Measurements from ENCODE around the gene ZNF429.
A peak's percentile ranks its signal among the peaks of the same experiment; 100 is the strongest.
"Not testable (repeated sequence)": the region's sequence is repeated elsewhere in the genome, so short reads cannot be mapped to it uniquely, and the experiment has no call there.

ZNF429 gene

DNA sequence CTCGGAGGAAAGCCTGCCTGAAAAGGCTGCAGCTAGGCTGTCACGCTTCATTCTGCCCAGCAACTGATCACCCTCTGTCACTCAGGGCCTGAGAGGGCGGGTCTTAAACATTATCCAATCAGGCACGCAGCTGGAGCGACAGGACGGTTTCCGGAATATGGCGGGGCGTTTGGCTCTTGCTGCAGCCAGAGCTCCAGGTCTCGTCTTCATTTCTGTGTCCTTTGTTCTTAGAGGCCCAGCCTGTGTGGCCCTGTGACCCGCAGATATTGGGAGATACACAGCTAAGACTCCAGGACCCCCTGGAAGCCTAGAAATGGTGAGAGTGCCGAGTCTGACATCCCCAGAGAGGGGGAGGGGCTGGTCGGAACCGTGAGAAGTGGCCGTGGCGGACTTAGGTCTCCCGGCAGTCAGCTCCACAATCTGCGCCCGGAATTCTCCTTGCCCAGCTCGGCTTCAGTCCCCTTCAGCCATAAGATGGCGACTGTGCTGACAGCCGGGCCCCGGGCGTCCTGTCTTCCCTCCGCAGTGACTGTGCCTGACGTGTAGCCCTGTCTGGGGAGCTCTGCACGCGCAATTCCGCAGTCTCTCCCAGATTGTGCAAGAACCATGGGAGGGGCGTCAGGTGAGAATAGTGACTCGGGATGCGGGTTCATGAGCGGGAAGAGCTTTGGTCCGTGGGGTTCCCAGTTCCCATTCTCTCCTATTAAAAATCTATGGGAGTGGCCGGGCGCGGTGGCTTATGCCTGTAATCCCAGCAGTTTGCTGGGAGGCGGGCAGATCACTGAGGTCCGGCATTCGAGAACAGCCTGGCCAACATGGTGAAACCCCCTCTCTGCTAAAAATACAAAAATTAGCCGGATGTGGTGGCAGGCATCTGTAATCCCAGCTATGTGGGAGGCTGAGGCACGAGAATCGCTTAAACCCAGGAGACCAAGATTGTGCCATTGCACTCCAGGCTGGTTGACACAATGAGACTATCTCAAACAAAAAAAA lies at the start of gene ZNF429:
Gene ZNF429 (plus strand): TSS at position 144 of the 993 bp plus-strand sequence. CDS start 170 bp downstream, at position 314.
- peak; percentile 94 for DNase-seq

- no peak for DNase-seq
Measured at GRCh38 chr19:21460686-21461085, 44.7 kb upstream of the ZNF429 start.

DNA sequence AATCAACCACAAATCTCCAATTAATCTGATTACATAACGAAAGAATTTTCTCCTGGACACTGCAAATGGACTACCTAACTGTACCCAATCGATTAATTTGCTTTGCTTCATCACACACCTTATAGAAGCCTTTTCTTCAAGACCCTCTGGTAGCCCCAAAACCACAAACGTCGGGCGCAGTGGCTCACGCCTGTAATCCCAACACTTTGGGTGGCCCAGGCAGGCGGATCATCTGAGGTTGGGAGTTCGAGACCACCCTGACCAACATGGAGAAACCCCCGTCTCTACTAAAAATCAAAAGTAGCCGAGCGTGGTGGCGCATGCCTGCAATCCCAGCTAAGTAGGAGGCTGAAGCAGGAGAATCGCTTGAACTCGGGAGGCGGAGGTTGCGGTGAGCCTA lies 42.9 kb upstream of the ZNF429 start:
- DNase-seq = no peak

GRCh38 chr19:21463449-21464105 lies 41.8 kb upstream of the ZNF429 start:
- peak; percentile 39 for DNase-seq

- DNase-seq = no peak
Measured at GRCh38 chr19:21466627-21467026, 38.8 kb upstream of the ZNF429 start.

DNA sequence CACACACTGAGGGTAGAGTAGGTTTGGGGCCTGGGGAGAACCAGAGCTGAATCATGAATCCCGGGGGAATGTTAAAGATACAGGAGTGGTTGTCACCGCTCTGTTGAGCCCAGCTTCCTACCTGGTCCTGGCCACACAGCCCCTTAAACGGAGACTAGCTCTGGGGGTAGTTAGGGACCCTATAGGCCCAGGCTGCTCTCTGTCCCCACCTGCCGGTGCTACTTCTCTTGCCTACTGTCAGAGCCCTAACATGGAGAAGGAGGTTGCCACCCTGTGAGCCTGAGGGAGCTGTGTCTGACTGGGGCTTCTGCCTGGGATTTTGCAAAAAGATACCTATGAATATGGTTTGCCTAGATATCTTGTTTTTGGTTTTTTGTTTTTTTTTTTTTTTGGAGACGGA lies 36.6 kb upstream of the ZNF429 start:
- DNase-seq = no peak

DNA sequence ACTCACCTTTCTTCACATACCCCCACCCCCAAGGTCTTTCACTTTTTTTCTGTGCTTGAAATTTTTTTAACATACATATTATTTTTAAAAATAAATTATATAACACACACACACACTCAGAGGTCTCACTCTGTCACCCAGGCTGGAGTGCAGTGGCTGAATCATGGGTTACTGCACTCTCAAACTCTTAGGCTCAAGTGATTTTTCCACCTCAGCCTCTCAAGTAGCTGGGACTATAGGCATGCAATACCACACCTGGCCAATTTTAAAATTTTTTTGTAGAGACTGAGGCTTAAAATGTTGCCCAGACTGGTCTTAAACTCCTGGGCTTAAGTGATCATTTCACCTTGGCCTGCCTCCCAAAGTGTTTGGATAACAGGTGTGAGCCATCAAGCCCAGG lies 32.9 kb upstream of the ZNF429 start:
- DNase-seq = no peak

DNA sequence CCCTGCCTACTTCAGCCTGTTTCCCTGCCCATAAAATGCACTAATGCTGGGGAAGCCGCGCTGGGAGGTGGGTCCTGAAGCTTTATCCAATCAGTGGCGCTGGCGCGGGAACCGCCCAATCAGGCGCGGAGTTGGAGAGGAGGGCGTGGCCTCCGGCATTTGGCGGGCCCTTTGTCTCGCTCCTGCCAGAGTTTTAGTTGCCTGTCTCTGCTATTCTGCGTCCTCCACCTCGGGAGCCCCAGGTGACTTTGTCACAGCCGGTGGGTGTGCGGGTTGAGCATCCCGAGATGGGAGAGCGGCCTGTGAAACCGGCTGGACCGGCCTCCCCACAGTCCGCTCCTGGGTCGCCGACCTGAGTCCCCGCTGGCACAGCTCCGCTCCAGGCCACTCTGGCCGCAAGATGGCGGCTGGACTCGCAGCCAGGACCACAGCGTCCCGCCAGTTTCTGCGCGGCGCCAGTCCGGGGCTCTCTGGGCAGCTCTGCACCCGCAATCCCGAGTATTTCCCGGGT lies 30.7 kb upstream of the ZNF429 start:
- peak; percentile 79 for DNase-seq

GRCh38 chr19:21482361-21482760 lies 23.0 kb upstream of the ZNF429 start:
- DNase-seq = not testable (repeated sequence)

GRCh38 chr19:21482863-21483276 lies 22.5 kb upstream of the ZNF429 start:
- peak; percentile 80 for DNase-seq

DNA sequence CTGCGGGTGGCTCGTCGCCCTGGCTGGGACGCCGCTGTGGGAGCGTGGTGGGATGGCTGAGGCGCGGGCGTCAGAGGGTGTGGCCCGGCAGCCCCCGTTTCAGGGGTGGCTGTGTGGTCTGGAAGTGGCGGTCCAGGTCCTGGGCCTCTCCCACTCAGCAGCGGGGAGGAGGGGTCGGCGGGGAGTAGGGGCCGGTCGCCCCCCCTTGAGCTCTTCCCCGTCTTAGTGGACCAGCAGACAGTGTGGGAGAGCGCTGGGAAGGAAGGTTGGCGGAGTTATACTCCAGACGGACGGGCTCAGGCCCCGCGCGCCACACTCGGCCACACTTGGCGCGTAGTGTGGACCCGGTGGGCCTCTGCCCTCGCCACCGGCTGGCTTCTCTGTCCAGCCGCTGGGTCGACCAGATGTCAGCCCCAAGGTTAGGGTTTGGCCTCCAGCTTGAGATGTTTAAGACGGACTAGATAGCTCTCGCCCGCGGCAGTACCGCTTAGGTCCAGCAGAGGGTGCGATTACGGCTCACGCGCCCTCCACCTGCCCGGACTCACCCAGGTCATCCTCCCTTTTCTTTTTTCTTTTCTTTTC lies 21.7 kb upstream of the ZNF429 start:
- peak; percentile 73 for DNase-seq

GRCh38 chr19:21484631-21485030 lies 20.8 kb upstream of the ZNF429 start:
- DNase-seq = no peak

DNA sequence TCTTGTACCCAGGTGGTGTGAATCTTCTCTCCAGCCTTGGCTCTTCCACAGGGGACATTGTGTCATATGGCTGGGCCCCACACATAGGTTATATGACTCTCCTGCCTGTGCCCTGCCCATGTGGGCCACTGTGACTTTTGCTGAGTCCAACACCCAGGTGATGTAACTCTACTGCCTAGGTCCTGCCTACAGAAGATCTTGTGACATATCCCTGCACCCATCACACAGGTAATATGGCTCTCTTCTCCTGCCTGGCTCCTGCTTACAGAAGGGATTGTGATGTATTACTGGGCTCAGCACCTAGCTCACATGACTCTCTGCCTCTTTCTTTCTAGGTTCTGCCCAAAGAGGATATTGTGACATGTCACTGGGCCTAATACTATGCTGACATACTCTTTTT lies 19.5 kb upstream of the ZNF429 start:
- no peak for DNase-seq

DNA sequence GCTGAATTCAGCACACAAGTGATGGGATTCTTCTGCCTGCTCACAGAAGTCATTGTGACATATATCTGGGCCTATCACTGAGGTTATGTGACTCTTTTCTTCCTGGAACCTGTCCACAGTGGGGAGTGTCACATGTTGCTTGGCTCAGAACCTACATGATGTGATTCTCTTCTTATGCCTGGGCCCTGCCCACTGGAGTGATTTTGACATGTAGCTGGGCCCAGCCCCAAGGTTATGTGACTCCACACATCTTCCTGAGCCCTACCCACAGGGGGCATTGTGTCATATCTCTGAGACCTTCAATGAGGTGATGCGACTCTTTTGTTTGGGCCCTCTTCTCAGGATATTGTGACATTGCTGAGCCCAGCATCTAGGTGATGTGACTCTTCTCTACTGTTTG lies 17.4 kb upstream of the ZNF429 start:
- DNase-seq = no peak

DNA sequence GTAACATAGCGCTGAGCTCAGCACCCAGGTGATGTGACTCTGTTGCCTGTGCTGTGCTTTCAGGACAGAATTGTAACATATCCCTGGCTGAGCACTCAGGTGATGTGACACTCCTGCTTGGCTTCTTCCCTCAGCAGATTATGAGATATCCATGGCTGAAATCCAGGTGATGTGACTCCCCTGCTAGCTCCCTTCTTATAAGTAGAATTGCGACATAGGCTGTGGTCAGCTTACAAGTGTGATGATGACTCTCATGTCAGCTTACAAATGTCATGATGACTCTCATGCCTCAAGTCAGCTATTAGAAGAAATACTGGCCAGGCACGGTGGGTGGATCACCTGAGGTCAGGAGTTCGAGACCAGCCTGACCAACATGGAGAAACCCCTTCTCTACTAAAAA lies 14.3 kb upstream of the ZNF429 start:
- no peak for DNase-seq

DNA sequence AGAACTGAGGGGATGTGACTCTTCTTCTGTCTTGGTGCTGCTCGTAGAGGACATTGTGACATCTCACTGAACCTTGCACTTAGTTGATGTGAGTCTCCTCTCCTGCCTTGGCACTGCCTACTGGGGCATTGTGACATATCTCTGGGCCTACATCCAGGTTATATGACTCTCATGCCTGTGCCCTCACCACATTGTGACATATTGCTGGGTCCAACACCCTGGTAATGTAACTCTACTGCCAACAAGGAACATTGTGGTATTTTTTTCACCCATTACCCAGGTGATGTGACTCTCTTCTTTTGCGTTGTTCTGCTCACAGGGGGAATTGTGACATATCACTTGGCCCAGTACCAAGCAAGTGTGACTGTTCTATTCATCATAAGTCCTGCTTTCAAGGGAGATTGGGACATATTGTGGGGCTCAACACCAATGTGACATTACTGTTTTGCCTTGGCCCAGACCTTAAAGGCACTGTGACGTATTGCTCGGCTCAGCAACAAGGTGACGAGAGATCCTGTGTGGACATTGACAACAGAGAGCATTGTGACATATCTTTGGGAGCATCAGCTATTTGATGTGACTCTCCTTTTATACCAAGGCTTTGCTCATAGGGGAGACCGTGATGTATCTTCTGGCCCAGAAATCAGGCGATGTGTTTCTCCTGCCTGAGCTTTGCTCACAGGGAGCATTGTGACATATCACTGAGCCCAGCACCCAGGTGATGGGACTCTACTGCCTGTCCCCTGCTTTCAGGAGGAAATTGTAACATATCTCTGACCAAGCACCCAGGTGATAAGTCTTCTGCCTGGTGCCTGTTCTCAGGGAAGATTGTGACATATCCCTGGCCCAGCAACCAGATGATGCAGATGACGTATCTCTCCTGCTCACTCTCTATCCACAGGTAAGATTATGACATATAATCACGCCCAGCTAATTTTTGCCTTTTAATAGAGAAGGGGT lies 12.2 kb upstream of the ZNF429 start:
- DNase-seq = no peak

GRCh38 chr19:21496876-21497275 lies 8.5 kb upstream of the ZNF429 start:
- DNase-seq = no peak

- no peak for DNase-seq
Measured at GRCh38 chr19:21498651-21499050, 6.8 kb upstream of the ZNF429 start.

DNA sequence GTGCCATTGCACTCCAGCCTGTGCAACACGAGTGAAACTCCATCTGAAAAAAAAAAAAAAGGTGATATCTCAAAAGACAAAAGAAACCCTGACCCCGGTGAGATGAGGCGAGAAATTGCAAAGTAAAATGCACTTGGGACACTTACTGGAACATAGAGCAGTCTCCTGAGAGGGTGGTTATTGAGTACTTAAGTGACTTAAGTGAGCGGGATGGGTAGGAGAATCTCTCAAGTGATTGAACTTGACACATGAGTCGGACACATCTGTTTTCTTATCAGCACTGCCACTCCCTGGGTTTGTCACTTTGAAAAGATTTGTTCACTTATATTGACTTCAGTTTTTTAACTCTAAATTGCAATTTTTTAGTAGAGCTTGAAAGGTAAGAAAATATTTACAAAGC lies 2.8 kb downstream of the ZNF429 start:
- no peak for DNase-seq

DNA sequence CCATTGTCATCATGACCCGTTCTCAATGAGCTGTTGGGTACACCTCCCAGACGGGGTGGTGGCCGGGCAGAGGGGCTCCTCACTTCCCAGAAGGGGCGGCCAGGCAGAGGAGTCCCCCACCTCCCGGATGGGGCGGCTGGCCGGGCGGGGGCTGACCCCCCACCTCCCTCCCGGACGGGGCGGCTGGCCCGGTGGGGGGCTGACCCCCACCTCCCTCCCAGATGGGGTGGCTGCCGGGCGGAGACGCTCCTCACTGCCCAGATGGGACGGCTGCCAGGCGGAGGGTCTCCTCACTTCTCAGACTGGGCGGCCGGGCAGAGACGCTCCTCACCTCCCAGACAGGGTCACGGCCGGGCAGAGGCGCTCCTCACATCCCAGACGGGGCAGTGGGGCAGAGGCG lies 5.7 kb downstream of the ZNF429 start:
- DNase-seq = not testable (repeated sequence)

GRCh38 chr19:21512609-21513008 lies 7.2 kb downstream of the ZNF429 start:
- DNase-seq = not testable (repeated sequence)

DNA sequence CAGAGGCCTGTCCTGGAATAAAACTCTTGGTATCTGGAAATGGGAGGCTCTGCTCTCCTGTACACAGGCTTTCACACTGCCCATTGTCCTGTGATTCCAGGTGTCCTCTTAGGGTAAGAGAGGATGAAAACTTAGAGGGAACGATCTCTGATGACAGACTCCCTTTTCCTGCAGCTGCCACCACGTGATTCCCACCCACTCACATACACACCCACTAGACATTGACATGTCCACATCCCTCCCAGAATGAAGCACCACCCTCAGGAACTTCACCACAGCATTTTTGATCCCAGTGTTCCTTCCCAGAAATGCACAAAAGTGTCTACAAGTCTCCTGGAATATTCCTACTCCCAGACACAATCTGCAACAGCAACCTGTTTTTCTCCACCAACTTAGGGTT lies 8.2 kb downstream of the ZNF429 start:
- no peak for DNase-seq

All from CD4-positive, alpha-beta T cell treated with Interleukin-12 subunit alpha and Interleukin-12 subunit beta, for 1 hour (primary cell).